ENCODE data around the gene PEF1. TPM values are rescaled to one million over a fixed set of nuclear protein-coding genes. Genes with fewer than 3 reads are reported as not detected.
A peak's percentile ranks its signal among the peaks of the same experiment; 100 is the strongest.

The PEF1 gene
- 10 to 100 TPM in 11 of 12 donors, not detected in 1; 24.7 to 46.9 (median 39.6) TPM for polyA plus RNA-seq (ENCODE audit: insufficient read length in 12 of 12)
- long read RNA-seq, donor 1, transcript PEF1-201 (5 exons, 1,629 nt), result major isoform, 28 of 29 reads
- long read RNA-seq, donor 1, partial matches to known transcripts, result 0 of 29 reads
- long read RNA-seq, donor 1, other reads (novel, unspliced or antisense), result 0 of 29 reads
- long read RNA-seq, donor 2, transcript PEF1-201 (5 exons, 1,629 nt), result major isoform, 20 of 22 reads
- long read RNA-seq, donor 2, partial matches to known transcripts, result 0 of 22 reads
- long read RNA-seq, donor 2, other reads (novel, unspliced or antisense), result 0 of 22 reads
- long read RNA-seq, donor 3, transcript PEF1-201 (5 exons, 1,629 nt), result major isoform, 16 of 16 reads
- long read RNA-seq, donor 3, partial matches to known transcripts, result 0 of 16 reads
- long read RNA-seq, donor 3, other reads (novel, unspliced or antisense), result 0 of 16 reads
- long read RNA-seq, donor 4, partial matches to known transcripts, result 0 of 4 reads
- long read RNA-seq, donor 4, other reads (novel, unspliced or antisense), result 0 of 4 reads
- long read RNA-seq, donor 5, transcript PEF1-201 (5 exons, 1,629 nt), result major isoform, 17 of 18 reads
- long read RNA-seq, donor 5, partial matches to known transcripts, result 0 of 18 reads
- long read RNA-seq, donor 5, other reads (novel, unspliced or antisense), result 0 of 18 reads
- long read RNA-seq, donor 6, transcript PEF1-201 (5 exons, 1,629 nt), result major isoform, 8 of 9 reads
- long read RNA-seq, donor 6, partial matches to known transcripts, result 0 of 9 reads
- long read RNA-seq, donor 6, other reads (novel, unspliced or antisense), result 0 of 9 reads
- long read RNA-seq, donor 7, transcript PEF1-201 (5 exons, 1,629 nt), result major isoform, 7 of 7 reads
- long read RNA-seq, donor 7, partial matches to known transcripts, result 0 of 7 reads
- long read RNA-seq, donor 7, other reads (novel, unspliced or antisense), result 0 of 7 reads
- long read RNA-seq, donor 8, transcript PEF1-201 (5 exons, 1,629 nt), result major isoform, 20 of 25 reads
- long read RNA-seq, donor 8, partial matches to known transcripts, result 5 of 25 reads
- long read RNA-seq, donor 8, other reads (novel, unspliced or antisense), result 0 of 25 reads
- long read RNA-seq, donor 9, transcript PEF1-201 (5 exons, 1,629 nt), result major isoform, 10 of 10 reads
- long read RNA-seq, donor 9, partial matches to known transcripts, result 0 of 10 reads
- long read RNA-seq, donor 9, other reads (novel, unspliced or antisense), result 0 of 10 reads
- long read RNA-seq, donor 10, transcript PEF1-201 (5 exons, 1,629 nt), result major isoform, 22 of 23 reads
- long read RNA-seq, donor 10, partial matches to known transcripts, result 0 of 23 reads
- long read RNA-seq, donor 10, other reads (novel, unspliced or antisense), result 0 of 23 reads
- long read RNA-seq, donor 11, transcript PEF1-201 (5 exons, 1,629 nt), result major isoform, 25 of 33 reads
- long read RNA-seq, donor 11, partial matches to known transcripts, result 6 of 33 reads
- long read RNA-seq, donor 11, other reads (novel, unspliced or antisense), result 0 of 33 reads

GRCh38 chr1:31644560-31645273, at the start of gene PEF1:
PEF1 (minus strand) TSS chr1:31644876; CDS start chr1:31644864, 12 bp downstream.
- DNase-seq, result peak; percentile 99

- DNase-seq, result no peak
Observed at GRCh38 chr1:31693231-31693630, 48.6 kb upstream of the PEF1 start.

- DNase-seq, result no peak
Observed at GRCh38 chr1:31691951-31692350, 47.3 kb upstream of the PEF1 start.

GRCh38 chr1:31691446-31691845, 46.8 kb upstream of the PEF1 start:
- no peak for DNase-seq

GRCh38 chr1:31690921-31691320, 46.2 kb upstream of the PEF1 start:
- no peak for DNase-seq

- DNase-seq, result no peak
Observed at GRCh38 chr1:31689854-31690253, 45.2 kb upstream of the PEF1 start.

- DNase-seq, result no peak
Observed at GRCh38 chr1:31689379-31689778, 44.7 kb upstream of the PEF1 start.

GRCh38 chr1:31688233-31688918, 43.7 kb upstream of the PEF1 start:
- no peak for DNase-seq

- no peak for DNase-seq
Observed at GRCh38 chr1:31687601-31688000, 42.9 kb upstream of the PEF1 start.

GRCh38 chr1:31685795-31686194, 41.1 kb upstream of the PEF1 start:
- no peak for DNase-seq

- DNase-seq, result no peak
Observed at GRCh38 chr1:31683997-31684396, 39.3 kb upstream of the PEF1 start.

GRCh38 chr1:31681415-31681814, 36.7 kb upstream of the PEF1 start:
- no peak for DNase-seq

GRCh38 chr1:31679676-31680230, 35.1 kb upstream of the PEF1 start:
- DNase-seq, result no peak

- no peak for DNase-seq
Observed at GRCh38 chr1:31679091-31679490, 34.4 kb upstream of the PEF1 start.

GRCh38 chr1:31678681-31679080, 34.0 kb upstream of the PEF1 start:
- DNase-seq, result no peak

GRCh38 chr1:31677949-31678348, 33.3 kb upstream of the PEF1 start:
- DNase-seq, result no peak

- DNase-seq, result no peak
Observed at GRCh38 chr1:31677401-31677800, 32.7 kb upstream of the PEF1 start.

- no peak for DNase-seq
Observed at GRCh38 chr1:31675756-31676155, 31.1 kb upstream of the PEF1 start.

GRCh38 chr1:31675161-31675560, 30.5 kb upstream of the PEF1 start:
- no peak for DNase-seq

GRCh38 chr1:31674626-31675025, 29.9 kb upstream of the PEF1 start:
- DNase-seq, result no peak

Data from muscle of arm (tissue), 14 donors.